Measurements from ENCODE around the gene VSTM5.
"Not testable (repeated sequence)": the region's sequence is repeated elsewhere in the genome, so short reads cannot be mapped to it uniquely, and the experiment has no call there.

The VSTM5 gene

DNA sequence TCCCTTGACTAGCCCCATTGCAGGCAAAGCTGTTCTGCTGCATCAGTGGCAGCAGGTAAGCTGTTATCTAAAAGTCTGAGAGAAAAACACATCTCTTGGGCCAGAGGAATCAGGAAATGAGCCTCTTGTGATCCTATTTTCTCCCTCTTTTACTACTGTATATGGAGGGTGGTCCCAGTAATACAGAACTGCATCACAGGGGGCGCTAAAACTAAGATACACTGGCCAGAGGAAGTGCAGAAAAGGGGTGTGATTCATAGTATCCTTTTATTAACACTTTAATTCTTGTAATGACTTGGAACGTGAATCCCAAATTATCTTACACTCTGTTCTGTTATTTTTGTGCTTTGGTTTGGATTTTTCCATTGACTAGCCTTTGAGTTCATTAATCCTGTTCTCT is 75.1 kb downstream of the VSTM5 start:
- TF ChIP-seq, protein P1, sequence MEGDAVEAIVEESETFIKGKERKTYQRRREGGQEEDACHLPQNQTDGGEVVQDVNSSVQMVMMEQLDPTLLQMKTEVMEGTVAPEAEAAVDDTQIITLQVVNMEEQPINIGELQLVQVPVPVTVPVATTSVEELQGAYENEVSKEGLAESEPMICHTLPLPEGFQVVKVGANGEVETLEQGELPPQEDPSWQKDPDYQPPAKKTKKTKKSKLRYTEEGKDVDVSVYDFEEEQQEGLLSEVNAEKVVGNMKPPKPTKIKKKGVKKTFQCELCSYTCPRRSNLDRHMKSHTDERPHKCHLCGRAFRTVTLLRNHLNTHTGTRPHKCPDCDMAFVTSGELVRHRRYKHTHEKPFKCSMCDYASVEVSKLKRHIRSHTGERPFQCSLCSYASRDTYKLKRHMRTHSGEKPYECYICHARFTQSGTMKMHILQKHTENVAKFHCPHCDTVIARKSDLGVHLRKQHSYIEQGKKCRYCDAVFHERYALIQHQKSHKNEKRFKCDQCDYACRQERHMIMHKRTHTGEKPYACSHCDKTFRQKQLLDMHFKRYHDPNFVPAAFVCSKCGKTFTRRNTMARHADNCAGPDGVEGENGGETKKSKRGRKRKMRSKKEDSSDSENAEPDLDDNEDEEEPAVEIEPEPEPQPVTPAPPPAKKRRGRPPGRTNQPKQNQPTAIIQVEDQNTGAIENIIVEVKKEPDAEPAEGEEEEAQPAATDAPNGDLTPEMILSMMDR (IDR thresholded peaks at IDR 0.05) = peak; percentile 41
- no peak for TF ChIP-seq ZFX (IDR thresholded peaks at IDR 0.05; ENCODE audit: borderline replicate concordance)

GRCh38 chr11:93774560-93774959 is 75.9 kb downstream of the VSTM5 start:
- H3K27ac ChIP-seq = not testable (repeated sequence)

More for the DNA sequence above, 75.1 kb downstream of the VSTM5 start:
- no peak overlapping the region for H3K27ac ChIP-seq

- H3K27ac ChIP-seq = no peak overlapping the region
- TF ChIP-seq, protein P1 (IDR thresholded peaks at IDR 0.05) = no peak
- TF ChIP-seq ZFX (IDR thresholded peaks at IDR 0.05; ENCODE audit: borderline replicate concordance) = no peak
Measured at GRCh38 chr11:93773601-93774200, 76.7 kb downstream of the VSTM5 start.

GRCh38 chr11:93773045-93773477 is 77.4 kb downstream of the VSTM5 start:
- no peak overlapping the region for H3K27ac ChIP-seq
- TF ChIP-seq, protein P1 (IDR thresholded peaks at IDR 0.05) = no peak
- no peak for TF ChIP-seq ZFX (IDR thresholded peaks at IDR 0.05; ENCODE audit: borderline replicate concordance)

DNA sequence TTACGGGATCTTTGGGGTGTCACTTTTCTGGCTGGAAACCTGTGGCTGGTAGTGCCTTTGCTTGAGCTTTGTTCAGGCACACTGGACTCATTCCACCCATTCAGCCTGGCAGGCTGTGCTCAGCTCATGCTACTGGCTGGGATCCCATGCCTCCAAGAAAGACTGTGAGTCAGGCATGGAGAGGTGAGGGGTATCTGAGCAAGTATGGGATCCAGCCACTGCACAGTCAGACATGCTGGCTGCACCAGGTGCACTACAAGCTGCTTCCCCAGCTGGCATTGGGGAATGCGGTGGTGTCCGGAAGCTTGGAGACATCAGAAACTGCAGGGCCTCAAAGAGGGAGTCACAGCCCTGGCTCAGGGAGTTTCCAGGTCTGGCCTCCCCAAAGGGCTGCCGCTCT is 78.3 kb downstream of the VSTM5 start:
- TF ChIP-seq ZFX (IDR thresholded peaks at IDR 0.05; ENCODE audit: borderline replicate concordance) = no peak
- no peak overlapping the region for H3K27ac ChIP-seq

DNA sequence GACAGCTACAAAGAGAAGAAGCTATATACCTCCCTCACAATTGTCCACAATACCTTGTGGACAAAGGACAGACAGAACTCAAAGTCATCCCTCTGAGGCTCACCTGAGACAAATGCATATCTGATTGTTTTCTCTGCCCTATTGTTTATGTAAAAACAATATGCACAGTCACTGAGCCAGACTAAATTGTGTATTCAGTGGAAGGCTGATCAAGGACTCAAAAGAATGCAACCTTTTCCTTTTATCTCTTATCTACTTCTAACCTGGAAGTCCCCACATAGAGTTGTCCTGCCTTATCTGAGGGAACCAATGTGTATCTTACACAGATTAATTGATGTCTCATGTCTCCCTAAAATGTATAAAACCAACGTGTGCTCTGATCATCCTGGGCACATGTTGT is 80.3 kb downstream of the VSTM5 start:
- TF ChIP-seq, protein P1 (IDR thresholded peaks at IDR 0.05) = no peak
- TF ChIP-seq ZFX (IDR thresholded peaks at IDR 0.05; ENCODE audit: borderline replicate concordance) = no peak
- no peak overlapping the region for H3K27ac ChIP-seq

Measured in 22Rv1 (cell line).